Stimulated activated CD4-positive, alpha-beta T cell treated with anti-CD3 and anti-CD28 coated beads, TNF-alpha, amount 100 ng/mL, for 24 hours (primary cell): ENCODE results near the gene HUS1B.
"Not testable (repeated sequence)": the region's sequence is repeated elsewhere in the genome, so short reads cannot be mapped to it uniquely, and the experiment has no call there.

ENCODE experiments used
- DNase-seq, 3 experiments: peaks; one replicate each; pipeline ENCODE4 v3.0.0-alpha.2; 2020; ENCODE audit warnings: low read depth in 3 of 3

HUS1B gene

GRCh38 chr6:679282-679681 is 22.4 kb upstream of the HUS1B start:
- no peak for DNase-seq

- no peak for DNase-seq
These were observed 21.6 kb upstream of the HUS1B start for GRCh38 chr6:678520-678919.

DNA sequence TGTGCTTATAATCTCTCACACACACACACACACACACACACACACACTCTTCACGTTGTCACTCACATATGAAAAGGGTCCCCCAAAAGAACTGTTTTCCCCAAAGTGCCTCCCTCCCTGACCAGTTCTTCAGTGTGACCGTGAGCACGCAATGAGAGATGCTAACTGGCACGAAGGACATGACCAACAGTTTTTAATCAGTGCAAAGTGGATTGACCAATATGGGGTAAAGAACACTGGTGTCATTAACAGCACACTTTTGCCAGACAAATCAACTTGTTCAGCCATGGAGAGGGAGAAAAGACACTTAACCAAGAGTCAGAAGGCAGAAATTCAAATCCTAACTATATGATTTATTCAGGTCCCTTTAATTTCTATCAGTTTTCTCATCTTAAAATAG is 21.0 kb upstream of the HUS1B start:
- no peak for DNase-seq

GRCh38 chr6:674956-675355 is 18.1 kb upstream of the HUS1B start:
- DNase-seq = no peak

GRCh38 chr6:674406-674805 is 17.5 kb upstream of the HUS1B start:
- no peak for DNase-seq

GRCh38 chr6:667253-667927 is 10.5 kb upstream of the HUS1B start:
- DNase-seq = no peak

DNA sequence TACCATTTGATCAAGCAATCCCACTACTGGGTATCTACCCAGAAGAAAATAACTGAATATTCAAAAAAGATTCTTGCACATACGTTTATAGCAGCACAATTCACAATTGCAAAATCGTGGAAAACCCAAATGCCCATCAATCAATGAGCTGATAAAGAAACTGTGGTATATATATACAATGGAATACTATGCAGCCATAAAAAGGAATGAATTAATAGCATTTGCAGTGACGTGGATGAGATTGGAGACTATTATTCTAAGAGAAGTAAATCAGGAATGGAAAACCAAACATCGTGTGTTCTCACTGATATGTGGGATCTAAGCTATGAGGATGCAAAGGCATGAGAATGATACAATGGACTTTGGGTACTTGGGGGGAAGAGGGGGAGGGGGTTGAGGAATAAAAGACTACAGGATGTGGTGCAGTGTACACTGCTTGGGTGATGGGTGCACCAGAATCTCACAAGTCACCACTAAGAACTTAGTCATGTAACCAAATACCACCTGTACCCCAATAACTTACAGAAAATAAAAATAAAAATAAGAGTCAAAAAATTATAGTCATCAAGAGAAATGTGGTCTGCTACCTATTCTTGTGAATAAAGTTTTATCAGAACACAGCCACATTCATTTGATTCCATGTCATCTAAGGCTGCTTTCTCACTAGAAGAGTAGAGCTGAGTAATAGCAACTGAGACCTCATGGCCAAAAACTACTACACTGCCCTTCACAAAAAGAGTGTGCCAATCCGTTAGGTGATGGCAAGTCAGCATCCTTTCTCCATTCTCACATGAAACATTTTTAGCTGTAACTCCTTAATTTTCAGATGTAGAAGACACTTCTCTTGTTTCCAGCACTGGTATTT is 8.7 kb upstream of the HUS1B start:
- no peak for DNase-seq

- not testable (repeated sequence) for DNase-seq
These were observed 6.9 kb upstream of the HUS1B start for GRCh38 chr6:663788-664187.

GRCh38 chr6:659716-660581 is 3.0 kb upstream of the HUS1B start:
- no peak for DNase-seq

DNA sequence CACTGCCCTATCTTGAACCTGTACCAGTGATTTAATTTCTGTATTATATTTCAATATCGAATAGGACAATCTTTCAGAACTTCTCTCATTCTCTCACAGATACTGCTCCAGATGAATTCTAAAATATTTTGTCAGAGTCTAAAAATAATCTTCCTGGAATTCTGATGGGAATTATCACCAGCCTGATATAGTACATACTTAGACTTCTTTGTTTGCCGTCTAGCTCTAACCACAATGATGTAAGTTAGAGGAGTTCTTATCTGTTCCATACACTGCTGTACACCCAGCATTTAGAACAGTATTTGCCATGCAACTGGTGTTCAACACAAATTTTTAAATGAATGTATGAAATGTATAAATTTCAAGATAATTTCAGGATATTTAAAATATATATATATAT is 1.3 kb upstream of the HUS1B start:
- DNase-seq = no peak

GRCh38 chr6:657743-658142 is 843 bp upstream of the HUS1B start:
- no peak for DNase-seq

DNA sequence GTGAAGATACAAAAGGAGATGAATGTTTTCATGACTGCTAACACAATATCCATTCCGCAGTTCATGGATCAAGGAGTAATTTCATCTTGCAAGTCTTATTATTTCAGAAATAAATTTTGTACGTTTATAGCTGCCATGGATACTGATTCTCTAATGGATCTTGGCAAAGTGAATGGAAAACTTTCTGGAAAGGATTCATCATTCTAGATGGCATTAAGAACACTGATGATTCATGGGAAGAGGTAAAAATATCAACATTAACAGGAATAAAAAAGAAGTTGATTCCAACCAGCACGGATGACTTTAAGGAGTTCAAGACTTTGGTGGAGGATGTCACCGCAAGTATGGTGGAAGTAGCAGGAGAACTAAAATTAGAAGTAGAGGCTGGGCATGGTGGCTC is 2.8 kb downstream of the HUS1B start:
- no peak for DNase-seq

DNA sequence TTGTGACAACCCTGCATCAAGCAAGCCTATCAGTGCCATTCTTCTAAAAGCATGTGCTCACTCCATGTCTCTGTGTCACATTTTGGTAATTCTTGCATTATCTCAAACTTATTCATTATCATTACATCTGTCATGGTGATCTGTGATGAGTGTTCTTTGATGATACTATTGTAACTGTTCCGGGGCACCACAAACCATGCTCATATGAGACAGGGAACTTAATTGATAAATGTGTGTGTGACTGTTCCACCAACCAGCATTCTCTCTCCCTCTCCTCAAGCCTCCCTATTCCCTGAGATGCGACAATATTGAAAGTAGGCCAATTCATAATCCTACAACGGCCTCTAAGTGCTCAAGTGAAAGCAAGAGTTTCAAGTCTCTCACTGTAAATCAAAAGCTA is 4.0 kb downstream of the HUS1B start:
- DNase-seq = no peak

- DNase-seq = no peak
These were observed 6.8 kb downstream of the HUS1B start for GRCh38 chr6:650098-650497.

DNA sequence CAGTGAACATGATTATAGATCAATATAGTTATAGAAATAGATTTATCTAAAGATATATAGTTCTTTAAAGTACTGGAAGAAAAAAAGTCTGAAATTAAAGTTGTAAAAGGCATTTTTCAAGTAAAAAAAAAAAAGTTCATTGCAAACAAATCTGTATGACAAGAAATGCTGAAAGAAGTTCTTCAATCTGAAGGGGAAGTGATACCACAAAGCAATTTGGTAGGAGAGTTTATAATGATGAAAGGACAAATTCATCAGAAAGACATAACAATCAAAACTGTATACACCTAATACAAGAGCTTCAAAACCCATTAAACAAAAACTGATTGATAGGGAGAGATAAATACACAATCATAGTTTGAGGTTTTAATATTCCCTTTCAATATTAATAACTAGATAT is 14.1 kb downstream of the HUS1B start:
- DNase-seq = no peak

- DNase-seq = no peak
These were observed 15.5 kb downstream of the HUS1B start for GRCh38 chr6:641225-641985.

GRCh38 chr6:636488-636887 is 20.4 kb downstream of the HUS1B start:
- no peak for DNase-seq

DNA sequence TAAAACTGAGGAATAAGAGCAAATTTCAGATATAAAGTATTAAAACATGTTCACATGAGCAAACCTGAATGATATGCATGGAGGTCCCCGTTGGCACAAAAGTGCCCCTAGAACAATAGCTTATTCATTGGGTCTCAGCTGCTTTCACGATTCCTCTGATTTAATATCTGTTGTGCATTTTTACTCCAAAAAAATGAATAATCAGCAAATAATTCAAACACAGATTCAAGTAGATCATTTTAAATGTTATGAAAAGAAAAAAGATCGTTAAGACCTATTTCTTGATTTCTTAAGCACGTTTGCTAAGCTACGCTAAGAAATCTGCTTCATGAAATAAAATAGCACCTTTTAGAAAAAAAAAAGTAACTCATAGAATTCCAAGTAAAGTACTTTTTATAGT is 21.7 kb downstream of the HUS1B start:
- DNase-seq = no peak

DNA sequence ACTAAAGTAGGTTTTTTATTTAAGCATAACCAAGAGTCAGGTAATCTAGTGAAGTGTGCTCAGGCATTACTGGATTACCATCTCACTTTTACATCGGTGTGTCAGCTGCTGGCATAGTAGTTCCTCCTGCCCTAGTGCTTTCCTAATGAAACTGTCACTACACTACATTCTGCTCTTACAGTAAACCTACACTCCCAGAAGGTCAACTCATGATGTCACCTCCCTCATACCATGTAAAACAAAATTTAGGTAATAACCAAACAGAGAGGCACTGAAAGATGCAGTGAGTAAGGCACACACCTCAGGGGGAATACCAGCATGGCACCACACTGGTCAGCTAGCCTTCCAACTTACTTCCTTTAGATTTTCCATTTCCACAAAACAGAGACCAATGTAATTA is 23.3 kb downstream of the HUS1B start:
- DNase-seq = no peak

GRCh38 chr6:628766-629165 is 28.1 kb downstream of the HUS1B start:
- no peak for DNase-seq

DNA sequence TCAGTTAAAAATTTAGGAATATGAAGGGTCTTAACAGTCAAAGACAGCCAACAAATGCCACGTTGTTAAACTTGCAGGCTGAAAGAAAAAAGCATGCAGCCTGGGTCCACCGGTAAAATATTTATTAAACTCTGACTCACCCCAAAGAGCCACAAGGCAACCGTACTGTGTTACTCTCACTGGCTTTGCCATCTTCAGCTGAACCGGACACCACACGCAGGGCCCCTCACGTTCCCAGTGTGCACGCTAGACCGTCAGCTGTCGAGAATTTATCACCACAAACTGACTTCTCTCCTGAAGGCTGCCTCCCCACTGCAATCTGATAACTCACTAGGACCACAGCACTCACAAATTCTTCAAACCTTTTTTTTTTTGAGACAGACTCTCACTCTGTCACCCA is 30.7 kb downstream of the HUS1B start:
- DNase-seq = no peak

DNA sequence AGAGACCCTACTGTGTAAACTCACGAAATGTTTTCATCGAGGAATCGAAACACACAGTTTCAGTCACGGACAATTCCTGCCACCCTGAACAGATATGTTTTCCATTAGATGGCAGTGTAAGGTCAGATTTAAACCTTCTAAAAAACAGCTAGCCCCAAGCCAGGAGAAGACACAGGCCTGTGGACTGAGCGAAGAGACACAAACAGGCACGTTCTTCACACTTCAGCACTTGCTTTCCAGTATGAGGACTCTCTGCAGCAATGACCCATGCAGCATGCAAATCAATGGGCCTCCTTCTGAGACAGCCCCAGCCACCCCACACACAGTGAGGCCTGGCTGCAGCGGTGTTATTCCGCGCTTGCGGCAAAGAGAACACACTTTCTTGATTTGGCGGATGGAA is 31.9 kb downstream of the HUS1B start:
- DNase-seq = no peak
